ENCODE results near the gene PACSIN2.

The PACSIN2 gene

DNA sequence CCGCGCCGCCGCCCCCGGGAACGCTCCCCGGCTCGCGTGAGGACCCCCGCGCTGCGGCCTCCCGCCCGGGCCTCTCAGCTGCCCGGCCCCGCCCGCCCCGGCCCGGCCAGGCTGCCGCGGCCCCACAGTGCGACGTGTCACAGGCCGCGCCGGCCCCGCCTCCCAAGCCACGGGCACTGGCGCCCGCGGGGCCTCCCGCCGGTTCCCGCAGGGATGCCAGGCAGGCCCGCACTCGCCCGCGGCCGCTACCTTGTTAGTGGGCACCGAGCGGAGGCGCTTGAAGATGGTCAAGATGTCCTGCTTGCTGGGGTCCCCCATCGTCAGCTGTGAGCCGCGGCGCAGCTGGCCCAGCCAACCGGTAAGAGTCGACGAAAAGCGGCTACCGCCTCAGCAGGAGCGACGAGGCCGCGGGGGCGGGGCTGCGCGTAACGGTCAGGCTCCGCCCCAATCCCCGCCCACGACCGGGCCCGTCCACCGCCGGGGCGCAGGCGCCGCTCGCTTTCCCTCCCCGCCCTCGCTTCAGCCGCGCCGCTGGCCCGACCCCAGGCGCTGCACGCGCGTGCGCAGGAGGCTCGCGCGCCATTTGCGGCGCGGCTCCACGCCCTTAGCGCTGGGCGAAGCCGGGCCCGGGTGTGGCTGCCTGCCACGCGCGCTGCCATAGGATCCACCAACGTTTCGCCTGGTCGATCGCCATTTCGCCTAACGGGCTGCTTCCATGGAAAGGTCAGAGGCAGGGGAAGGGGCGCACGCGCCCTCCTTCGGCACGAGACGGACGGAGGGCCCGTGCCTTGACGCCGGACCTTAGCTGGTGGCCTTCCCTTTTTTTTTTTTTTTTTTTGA, 157.9 kb downstream of the PACSIN2 start, which contains the start of gene ARFGAP3:
Gene ARFGAP3, minus strand, starts transcription at position 409 of the 840 bp plus-strand sequence. Its CDS starts 91 bp downstream, at position 318.
- peak; percentile 100 for DNase-seq (ENCODE audit: low spot score)

DNA sequence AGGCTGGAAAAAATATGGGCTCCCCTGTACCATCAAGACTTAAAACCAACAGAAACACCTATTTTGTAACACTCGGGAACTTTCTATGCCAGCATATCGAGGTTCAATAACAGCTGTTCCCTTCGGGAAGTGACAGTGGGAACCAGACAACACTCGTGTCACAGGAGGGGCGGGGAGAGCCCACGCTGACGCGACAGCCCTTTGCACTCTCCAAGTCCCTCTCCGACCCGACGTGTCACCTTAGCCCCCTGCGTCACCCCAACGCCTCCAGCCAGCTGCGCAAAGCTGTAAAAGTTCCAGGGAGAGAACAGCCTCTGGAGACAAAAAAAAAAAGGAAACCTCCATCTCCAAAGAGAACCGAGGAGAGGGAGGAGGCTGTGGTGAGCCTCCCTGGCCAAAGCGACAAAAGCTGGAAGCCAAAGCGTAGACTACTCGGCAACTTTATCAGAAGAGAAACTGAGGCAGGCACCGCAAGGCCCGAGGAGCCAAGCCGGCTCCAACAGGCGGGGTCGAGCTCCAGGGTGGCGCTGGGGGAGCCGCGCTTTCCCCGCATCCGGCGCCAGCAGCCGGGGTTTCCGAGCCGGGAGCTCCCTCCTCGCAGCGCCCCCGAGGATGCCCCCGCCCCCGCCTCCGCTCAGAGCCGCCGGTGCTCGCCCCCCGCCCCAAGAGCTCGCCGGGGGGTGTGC, 158.6 kb downstream of the PACSIN2 start:
- DNase-seq (ENCODE audit: low spot score): no peak

DNA sequence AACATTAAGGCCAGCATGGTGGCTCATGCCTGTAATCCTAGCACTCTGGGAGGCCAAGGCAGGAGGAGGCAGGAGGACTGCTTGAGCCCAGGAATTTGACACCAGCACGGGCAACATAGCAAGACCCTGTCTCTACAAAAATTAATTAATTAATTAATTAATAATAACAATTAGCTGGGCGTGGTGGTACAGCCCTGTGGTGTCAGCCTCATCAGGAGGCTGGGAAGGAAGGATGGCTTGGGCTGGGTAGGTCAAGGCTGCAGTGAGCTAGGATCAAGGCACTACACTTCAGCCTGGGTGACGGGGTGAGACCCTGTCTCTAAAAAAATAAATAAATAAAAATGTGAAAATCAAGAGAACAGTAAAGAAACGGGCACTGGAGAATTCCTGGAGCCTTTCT, 159.2 kb downstream of the PACSIN2 start:
- DNase-seq (ENCODE audit: low spot score): no peak

DNA sequence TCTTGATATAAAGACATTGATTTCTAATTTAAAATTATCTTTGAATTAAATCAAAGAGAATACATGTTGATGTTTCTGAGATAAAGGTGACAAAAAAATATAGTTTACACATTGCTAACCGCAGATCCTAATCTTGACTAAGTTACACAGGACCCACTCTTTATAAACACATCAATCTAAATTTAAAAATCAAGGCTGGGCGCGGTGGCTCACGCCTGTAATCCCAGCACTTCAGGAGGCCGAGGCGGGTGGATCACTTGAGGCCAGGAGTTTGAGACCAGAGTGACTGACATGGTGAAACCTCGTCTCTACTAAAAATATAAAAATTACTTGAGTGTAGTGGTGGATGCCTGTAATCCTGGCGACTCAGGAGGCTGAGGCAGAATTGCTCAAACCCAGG, 159.7 kb downstream of the PACSIN2 start:
- no peak for DNase-seq (ENCODE audit: low spot score)

DNA sequence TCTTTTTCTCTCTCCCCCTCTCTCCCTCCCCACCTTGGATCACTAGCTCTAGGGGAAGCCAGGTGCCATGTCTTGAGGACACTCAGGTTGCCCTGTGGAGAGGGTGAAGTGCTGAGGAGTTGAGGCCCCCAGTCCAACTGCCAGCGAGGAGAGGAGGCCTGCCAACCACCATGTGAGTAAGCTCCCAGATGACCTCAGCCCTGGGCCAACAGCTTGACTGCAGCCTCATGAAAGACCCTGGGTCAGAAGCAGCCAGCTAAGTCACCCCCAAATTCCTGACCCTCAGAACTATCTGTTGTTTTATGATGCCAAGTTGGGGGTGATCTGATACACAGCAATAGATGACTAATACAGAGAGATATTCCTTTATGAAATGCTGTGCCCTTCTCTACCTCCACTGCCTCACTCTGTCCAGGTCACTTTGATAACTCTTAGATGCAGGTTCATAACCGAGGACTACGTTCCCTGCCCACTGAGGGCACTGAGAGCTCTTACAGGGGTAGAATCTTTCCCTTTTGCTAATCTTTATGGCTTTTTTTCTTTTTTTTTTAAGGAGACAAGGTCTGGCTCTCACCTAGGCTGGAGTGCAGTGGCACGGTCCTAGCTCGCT, 165.9 kb downstream of the PACSIN2 start:
- no peak for DNase-seq (ENCODE audit: low spot score)

DNA sequence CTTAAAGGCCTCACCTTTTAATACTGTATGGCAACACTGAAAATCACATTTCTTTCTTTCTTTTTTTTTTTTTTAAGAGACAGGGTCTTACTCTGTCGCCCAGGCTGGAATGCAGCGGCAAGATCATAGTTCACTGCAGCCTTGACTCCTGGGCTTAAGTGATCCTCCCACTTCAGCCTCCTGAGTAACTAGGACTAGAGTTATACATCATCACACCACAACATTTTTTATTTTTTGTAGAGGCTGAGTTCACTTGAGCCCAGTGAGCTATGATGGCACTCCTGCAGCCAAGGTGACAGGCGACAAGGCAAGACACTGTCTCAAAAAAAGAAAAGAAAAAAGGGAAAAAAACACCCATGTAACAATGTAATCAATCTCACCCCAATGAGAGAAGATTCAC, 167.8 kb downstream of the PACSIN2 start:
- DNase-seq (ENCODE audit: low spot score): no peak

DNA sequence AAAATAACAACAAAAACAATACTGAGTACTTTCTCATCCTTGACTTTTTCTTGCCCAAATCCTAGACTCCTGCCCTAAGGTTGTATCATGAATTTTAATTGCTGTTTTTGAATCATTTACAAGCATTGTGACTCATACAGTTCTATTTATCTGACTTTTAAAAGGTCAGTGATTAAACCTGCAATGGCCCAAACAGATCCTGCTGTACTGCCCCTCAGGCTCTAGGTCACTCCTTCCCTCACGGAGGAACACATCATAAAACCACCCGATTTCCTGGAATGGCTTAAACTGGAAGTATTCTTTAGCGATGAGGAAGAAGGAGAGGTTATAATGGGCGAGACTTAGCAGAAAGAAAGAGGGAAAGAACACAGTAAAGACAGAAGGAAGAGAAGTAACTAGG, 170.2 kb downstream of the PACSIN2 start:
- DNase-seq (ENCODE audit: low spot score): no peak

DNA sequence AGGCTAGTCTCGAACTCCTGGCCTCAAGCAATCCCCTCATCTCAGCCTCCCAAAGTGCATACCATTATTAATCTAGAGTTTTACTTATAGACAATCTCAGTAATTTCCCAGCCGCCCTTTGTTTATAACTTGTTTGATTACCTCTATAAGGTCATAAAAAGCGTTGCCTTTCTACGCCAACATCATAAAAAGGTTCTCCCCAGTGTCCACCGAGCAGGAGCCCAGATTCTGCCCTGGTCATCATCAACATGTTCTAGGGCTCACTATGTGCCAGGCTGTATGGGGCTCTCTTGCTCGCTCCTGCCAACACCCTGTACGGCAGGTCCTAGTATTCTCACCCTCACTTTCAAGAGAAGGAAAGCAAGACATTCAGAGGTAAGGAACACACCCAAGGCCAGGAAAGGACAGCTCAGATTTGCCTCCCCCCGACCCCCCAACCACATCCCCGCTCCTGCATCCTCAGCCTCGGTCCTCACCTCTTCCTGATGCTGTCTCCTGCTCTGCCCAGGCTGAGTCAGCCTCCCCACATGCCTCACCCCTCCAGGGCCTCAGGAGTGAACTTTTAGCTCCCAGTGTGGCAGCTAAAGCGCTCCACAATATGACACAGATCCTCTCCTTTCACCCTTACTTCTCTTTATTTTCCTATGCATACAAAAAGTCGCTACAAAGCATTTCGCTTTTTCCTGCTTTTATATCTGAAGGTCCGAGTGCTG, 172.1 kb downstream of the PACSIN2 start:
- no peak for DNase-seq (ENCODE audit: low spot score)

DNA sequence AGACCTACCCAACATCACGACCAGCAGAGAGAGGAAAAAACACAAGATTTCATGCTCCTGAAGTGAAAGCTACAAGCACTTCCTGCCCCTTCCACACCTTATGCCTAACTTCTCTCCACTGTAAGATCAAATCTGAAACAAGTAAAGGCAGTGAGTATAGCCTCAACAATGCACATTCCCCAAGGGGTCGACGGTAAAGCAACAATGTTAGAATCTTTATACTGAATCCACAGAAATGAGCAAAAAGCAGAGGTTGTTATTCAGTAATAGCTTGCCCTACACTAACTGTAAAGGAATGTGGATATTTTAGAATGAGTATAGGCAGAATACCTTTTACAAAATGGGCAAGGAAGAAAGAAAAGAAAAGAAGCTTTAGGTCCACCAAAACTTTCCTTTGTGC, 173.5 kb downstream of the PACSIN2 start:
- no peak for DNase-seq (ENCODE audit: low spot score)

DNA sequence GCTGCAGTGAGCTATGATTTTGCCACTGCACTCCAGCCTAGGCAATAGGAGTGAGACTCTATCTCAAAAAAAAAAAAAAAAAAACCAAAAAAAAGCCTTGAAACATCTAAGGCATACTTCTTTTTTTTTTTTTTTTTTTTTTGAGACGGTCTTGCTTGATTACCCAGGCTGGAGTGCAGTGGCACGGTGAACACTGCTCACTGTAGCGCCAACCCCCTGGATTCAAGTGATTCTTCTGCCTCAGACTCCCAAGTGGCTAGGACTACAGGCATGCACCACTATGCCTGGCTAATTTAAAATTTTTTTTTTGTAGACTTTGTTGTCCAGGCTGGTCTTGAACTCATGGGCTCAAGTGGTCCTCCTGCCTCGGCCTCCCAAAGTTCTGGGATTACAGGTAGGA, 177.4 kb downstream of the PACSIN2 start:
- no peak for DNase-seq (ENCODE audit: low spot score)

DNA sequence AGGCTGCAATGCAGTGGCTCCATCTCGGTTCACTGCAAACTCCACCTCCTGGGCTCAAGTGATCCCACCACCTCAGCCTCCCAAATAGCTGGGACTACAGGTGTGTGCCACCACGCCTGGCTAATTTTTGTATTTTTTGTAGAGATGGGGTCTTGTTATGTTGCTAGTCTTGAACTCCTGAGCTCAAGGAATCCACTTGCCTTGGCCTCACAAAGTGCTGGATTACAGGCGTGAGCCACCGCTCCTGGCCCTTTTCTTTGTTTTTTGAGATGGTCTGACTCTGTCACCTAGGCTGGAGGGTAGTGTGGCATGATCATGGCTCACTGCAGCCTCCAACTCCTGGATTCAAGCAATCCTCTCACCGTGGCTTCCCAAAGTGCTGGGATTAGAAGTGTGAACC, 178.9 kb downstream of the PACSIN2 start:
- no peak for DNase-seq (ENCODE audit: low spot score)

DNA sequence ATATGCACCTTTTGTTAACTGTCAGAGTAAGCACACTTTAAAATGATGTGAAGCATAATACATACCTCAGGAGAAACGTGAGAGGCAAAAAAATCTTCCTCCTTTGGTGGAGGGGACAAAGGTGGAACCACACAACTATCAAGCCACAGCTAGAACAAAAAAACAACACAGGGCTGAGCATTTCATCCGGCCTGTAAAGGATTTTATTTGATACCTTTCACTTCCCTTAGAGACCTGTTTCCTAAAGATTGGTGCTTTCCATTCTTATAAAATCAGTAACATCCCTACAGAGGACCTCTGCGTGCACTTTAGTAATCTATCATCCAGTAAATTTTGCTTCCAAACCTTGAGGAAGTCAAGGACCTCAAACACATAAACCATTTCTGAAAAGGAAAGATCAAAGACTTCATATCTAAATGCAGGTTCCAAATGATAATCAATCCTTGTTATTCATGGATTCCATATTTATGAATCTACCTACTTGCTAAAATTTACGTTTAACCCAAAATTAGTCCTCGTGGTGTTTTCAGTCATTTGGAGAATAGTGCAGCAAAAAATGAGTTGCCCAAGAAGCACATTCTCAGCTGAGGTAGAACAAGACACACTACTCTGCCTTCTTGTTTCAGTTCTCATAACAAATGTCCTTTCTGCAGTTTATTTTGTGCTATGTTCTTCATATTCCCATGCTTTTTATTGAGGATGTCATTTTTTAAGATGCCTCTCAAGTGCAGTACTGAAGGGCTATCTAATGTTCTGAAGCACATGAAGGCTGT, 180.6 kb downstream of the PACSIN2 start:
- DNase-seq (ENCODE audit: low spot score): no peak

DNA sequence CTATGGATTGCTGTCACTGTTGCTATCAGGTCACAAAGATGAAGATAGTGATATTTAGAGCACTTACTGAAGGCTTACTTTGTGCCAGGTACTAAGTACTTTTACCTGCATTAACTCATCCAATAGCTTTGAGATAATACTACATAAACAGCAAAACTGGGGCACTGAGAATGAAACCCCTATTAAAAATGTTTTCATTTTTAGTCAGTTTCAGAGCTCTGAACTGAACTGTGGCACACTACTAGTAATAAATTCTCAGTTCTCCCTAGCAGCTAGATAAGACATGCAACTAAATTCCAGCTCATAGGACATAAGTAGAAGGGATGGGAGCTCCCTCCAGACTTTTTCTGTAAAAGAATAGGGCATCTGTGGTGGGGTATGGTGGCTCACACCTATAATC, 181.8 kb downstream of the PACSIN2 start:
- DNase-seq (ENCODE audit: low spot score): no peak

DNA sequence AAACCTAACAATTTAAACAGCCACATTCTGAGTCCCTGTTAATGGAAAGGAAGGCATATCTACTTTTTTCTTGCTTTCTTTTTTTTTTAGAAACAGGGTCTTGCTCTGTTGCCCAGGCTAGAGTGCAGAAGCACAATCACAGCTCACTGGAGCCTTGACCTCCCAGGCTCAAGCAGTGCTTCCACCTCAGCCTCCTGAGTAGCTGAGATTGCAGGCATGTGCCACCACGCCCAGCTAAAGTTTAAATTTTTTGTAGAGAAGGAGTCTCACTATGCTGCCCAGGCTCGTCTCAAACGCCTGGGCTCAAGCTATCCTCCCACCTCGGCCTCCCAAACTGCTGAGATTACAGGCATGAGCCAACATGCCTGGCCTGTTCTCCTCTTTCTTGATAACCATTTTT, 183.2 kb downstream of the PACSIN2 start:
- DNase-seq (ENCODE audit: low spot score): no peak

DNA sequence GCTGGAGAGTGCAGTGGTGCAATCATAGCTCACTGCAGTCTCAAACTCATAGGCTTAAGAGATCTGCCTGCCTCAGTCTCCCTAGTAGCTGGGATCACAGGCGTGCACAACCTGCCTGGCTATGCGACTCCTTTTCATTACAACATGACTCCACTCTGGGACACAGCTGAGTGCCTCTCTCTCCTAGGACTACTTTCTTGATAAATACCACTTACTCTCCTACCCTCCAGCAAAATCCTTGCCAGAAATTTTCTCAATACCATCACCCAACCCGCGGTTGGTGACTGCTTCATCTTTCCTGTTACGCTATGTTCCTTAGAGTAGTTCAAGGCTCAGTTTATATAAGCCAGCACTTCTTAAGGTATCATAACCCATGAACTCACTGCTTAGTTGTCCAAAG, 184.8 kb downstream of the PACSIN2 start:
- DNase-seq (ENCODE audit: low spot score): no peak

DNA sequence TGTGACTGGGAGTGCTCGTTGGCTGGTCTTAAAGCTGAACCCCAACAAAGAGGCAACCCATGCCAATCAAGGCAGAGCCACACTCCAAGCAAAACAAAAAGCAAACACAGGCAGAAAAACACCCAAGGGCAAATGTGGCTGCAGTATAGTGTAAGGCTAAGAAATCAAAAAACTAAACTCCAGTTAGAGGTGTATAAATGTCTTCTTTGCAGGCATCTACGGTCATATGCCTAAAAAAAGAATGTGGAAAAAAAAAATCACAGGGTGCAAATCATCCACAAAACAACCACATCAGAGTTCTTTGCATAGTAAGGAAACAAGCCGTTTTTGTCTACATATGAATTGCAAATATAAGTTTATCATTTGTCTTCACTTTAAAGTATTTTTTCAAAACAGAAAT, 185.6 kb downstream of the PACSIN2 start:
- no peak for DNase-seq (ENCODE audit: low spot score)

DNA sequence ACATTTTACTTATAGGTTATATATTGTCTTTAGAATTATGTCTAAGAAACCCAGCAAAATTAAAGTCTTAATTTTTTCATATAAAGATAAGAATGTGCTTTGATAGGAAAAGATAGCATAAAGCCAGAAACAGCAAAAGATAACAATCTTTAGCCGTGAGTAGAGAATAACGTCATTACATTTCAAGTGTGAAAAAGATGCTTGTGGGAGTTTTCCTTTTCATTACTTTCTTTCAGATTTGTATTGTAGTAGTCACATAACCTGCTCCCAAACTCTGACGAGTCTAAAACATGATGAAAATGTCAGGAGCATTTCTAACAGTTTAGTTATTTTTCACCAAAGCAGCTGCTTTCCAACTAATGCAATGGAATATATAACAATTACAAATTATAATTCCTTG, 189.2 kb downstream of the PACSIN2 start:
- DNase-seq (ENCODE audit: low spot score): no peak

DNA sequence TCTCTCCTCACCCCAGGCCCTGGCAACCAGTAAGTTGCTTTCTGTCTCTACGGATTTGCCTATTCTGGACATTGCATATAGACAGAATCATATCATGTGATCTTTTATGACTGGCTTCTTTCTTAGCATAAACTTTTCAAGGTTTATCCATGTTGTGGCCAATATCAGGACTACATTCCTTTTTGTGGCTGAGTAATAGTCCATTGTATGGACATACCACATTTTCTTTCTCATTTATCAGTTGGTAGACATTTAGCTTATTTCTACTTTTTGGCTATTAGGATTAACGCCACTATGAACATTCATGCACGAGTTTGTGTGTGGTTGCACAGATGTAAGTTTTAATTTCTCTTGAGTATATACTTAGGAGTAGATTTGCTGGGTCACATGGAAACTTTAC, 193.6 kb downstream of the PACSIN2 start:
- DNase-seq (ENCODE audit: low spot score): no peak

DNA sequence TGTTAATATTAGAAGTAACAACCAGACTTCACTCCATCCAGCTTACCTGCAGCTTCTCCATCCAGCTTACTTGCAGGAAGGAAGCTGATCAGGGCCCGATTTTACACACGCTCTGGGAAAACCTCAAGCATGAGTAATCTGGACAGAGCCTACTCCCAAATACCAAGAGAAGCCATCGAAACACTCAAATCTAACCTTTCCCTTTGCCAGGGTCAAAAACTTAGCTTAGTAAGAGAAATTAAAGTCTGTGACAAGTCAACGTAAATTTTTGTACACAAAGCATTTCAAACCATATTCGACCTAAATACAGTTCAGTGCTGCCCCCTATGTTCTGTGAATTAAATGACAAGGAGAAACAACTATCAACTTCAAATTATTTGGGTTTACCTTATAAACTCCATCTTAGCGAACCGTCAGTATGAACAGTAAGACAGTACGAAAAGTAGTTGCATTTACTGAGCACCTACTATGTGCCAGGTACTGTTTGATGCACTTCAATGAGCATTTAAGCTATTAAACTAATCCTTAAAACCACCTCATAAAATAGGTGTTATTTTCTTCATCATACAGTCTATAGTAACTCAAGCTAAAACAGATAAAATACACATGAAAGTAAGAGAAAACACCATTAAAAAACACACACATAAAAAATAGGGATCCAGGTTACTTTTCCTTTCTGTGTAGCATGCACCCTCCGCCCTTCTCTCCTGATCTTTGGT, 194.7 kb downstream of the PACSIN2 start:
- DNase-seq (ENCODE audit: low spot score): peak; percentile 43

Measured in germinal center (tissue), 1 donor.